ENCODE measurements around the gene ULK1.

Gene ULK1

GRCh38 chr12:131894313-131894860 lies at the start of gene ULK1:
TSS of gene ULK1 (plus strand) at chr12:131894622. CDS start at chr12:131895002, 380 bp downstream.
- peak; percentile 54 for DNase-seq

GRCh38 chr12:131844656-131845055 lies 49.8 kb upstream of the ULK1 start:
- no peak for DNase-seq

- DNase-seq: no peak
Observed at GRCh38 chr12:131845121-131845520, 49.3 kb upstream of the ULK1 start.

GRCh38 chr12:131847456-131847855 lies 47.0 kb upstream of the ULK1 start:
- no peak for DNase-seq

DNA sequence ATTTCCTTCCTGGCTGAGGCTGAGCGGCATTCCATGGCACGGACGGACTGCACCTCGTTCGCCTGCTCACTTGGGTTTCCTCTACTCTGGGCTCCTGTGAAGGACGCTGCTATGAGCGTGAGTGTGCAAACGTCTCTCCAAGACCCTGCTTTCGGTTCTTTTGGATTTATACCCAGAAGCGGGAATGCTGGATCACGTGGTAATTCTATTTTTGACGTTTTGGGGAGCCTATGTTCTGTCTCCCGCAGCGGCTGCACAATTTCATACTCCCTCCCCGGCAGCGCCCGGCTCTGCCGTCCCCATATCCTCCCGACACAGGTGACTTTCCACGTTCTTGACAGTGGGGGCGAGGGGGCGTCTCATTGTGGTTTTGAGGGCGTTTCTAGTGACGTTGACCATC lies 45.7 kb upstream of the ULK1 start:
- DNase-seq: no peak

- DNase-seq: no peak
Observed at GRCh38 chr12:131849700-131850553, 44.5 kb upstream of the ULK1 start.

DNA sequence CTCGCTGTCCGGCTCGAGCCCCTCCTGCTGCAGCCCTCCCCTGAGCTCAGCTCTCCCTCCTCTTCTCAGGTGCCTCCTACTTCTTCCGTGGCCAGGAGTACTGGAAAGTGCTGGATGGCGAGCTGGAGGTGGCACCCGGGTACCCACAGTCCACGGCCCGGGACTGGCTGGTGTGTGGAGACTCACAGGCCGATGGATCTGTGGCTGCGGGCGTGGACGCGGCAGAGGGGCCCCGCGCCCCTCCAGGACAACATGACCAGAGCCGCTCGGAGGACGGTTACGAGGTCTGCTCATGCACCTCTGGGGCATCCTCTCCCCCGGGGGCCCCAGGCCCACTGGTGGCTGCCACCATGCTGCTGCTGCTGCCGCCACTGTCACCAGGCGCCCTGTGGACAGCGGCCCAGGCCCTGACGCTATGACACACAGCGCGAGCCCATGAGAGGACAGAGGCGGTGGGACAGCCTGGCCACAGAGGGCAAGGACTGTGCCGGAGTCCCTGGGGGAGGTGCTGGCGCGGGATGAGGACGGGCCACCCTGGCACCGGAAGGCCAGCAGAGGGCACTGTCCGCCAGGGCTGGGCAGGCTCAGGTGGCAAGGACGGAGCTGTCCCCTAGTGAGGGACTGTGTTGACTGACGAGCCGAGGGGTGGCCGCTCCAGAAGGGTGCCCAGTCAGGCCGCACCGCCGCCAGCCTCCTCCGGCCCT lies 43.4 kb upstream of the ULK1 start:
- DNase-seq: no peak

DNA sequence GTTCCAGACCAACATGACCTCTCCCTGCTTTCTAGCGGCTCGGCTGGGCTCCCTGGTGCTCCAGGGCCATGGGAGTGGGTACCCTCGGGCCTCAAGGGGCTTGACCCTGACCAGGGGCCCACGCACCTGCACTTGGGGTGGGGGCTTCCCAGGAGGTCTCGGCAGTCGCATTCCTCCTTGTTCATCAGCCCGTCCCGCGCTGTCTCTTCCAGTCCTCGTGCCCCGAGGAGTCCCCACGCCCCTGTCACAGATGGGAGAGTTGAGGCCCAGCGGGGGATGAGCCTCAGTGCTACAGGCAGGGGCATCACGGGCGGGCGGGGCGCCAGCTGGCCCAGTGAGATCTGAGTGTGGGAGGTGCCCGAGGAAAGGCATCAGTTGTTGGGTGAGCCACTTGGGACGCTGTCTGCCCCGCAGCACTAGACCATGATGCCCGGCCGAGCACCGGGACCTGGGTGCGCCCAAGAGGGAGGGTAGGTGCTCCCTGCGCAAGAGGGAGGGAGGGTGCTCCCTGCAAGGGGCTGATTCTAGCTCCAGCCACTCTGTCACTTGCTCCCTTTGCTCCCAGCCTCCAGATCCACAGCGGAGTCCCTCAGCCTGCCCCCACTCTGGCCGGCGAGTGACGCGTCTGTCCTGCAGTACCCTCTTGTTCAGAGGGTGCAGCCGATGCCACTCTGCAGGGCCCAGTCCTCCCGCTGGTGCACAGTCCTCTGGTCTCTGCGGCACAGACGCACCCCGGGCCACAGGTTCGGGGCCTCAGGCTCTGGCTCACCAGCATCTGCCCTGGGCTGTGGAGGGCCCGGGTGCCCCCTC lies 42.5 kb upstream of the ULK1 start:
- DNase-seq: no peak

DNA sequence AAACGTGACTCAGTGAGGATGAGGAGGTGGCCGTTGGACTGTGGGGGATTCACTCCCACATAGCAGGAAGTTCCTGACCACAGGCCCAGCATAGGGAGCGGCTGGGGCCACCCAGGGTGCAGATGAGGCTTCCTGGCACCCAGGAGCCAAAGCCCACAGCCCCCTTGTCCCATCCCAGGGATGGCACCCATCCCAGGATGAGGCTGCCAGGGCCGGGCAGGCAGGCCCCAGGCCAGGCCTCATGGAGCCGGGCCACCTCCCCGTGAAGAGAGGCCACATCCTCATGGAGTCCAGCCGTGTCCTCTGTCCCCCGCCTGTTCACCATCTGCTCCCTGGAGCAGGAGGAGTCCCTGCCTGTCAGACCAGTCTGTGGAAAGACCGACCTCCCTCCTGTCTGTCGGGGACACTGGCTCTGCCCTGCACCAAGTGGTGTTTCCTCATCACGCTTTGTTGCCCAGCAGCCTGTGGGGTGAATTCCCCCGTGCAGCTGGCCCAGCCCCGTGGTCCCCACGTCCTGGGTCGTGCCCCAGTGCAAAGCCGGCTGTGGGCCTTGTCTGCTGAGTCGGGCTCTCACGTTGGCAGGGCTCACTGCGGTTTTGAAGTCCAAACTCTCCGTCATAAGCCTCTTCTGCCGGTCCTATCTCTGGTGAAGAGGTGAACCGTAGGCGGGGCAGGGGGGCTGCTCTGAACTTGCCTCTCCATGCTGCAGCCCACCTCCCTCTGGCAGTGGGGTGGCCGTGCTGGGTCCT lies 41.7 kb upstream of the ULK1 start:
- no peak for DNase-seq

DNA sequence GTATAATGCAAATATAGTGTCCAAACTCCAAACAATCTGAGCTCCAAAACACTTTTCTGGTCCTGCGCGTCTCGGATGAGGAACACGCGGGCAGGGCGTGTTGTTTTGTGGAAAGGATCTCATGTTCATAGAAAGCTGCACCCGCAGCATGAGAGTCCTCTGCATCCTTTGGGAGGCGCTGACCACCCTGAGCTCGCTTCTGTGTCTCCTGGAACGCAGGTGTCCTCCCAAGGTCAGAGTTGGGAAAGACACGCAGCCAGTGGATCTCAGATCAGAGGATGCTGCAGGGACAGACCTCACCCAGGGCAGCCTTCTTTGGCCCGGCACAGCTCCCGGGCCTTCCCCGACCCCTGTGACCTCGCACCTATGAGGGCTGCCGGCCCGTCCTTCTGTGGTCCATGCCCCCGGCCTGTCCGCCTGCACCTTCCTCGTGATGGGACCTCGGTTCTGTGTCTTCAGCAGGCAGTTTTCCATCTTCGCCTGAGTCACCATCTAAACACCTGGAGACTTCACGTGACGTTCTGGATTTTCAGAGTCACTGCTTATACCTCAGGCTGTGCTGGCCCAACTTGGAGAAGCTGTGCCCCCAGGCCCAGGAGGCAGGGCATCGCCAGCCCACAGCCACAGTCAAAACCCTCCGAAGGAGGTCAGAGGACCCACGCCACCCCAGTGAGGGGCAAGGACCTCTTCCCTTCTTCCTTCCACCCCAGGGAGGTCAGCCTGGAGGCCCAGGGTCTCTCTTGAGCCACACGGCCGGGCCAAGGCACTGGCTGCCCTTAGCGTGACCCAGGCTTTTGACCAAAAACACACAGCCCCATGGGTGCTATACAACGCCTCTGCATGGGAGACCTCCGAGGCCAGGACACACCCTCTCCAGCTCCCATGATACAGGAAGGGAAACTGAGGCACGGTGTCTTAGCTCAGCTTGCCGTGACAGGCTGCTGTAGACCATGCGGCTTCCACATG lies 40.3 kb upstream of the ULK1 start:
- no peak for DNase-seq

DNA sequence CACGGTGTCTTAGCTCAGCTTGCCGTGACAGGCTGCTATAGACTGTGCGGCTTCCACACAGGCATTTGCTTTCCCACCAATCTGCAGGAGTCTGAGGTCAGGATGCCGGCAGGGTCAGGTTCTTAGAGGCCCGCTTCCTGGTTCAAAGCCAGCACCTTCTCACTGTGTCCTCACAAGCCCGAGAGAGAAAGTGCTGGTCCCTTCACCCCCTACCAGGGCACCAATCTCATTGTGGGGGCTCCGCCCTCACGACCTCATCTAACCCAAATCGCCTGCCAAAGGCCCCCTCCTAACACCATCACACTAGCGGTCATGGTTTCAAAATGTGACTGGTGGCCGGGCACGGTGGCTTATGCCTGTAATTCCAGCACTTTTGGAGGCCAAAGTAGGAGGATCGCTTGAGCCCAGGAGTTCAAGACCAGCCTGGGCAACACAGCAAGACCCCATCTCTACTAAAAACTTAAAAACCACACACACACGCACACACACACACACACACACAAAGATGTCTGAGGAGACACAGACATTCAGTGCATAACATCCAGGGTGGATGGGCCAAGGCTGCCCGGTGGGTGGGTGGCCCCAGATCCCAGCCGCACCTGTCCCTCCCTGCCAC lies 39.5 kb upstream of the ULK1 start:
- no peak for DNase-seq

- no peak for DNase-seq
Observed at GRCh38 chr12:131855521-131856142, 38.8 kb upstream of the ULK1 start.

DNA sequence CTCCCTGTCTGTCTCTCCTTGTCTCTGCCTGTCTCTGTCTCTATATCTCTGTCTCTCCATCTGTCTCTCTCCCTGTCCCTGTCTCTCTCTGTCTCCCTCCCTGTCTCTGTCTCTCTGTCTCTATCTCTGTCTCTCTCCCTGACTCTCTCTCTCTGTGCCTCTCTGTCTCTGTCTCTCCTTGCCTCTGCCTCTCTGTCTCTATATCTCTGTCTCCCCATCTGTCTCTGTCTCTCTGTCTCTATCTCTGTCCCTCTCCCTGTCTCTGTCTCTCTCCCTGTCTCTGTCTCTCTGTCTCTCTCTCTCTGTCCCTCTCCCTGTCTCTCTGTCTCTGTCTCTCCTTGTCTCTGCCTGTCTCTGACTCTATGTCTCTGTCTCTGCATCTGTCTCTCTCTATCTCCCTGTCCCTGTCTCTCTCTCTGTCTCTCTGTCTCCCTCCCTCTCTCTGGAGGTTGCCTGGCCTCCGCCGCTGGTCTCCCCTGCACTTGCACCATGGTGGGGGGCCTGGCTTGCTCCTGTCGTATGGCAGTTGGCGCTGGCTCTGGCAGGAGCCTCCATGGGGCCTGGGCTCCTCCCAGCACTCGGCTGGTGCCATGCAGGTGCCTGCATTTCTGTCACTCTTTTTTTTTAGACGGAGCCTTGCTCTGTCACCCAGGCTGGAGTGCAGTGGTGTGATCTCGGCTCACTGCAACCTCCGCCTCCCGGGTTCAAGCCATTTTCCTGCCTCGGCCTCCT lies 37.9 kb upstream of the ULK1 start:
- DNase-seq: no peak

DNA sequence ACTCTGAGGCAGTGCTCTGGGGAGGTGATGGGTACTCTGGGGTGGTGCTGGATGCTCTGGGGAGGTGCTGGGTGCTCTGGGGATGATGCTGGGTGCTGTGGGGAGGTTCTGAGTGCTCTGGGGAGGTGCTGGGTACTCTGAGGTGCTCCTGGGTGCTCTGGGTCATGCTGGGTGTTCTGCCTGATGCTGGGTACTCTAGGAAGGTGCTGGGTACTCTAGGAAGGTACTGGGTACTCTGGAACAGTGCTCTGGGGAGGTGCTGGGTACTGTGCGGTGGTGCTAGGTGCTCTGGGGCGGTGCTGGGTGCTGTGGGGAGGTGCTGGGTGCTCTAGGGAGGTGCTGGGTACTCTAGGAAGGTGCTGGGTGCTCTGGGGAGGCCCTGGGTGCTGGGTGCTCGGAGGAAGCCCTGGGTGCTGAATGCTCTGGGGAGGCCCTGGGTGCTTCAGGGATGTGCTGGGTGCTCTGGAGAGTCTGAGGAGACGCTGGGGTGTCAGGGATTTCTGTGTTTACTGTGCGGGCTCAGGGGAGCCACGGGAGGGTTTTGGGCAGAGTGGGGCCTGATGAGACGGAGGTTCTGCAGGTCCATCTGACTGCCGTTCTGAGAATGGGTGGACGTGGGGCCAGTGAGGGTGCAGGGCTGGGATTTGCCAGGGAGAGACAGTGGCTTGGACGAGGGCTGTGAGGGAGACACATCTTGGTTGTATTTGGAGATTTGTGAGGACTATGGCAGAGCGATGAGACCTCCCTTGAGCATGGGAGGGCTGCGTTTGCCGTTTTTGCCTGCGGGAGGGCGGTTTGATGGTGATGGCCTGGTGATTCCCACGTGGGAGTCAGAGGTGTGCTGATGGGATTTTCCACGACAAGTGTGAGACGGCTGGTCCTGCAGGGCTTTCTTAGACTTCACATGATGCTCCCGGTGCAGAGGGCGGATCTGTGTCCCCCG lies 36.2 kb upstream of the ULK1 start:
- DNase-seq: no peak

DNA sequence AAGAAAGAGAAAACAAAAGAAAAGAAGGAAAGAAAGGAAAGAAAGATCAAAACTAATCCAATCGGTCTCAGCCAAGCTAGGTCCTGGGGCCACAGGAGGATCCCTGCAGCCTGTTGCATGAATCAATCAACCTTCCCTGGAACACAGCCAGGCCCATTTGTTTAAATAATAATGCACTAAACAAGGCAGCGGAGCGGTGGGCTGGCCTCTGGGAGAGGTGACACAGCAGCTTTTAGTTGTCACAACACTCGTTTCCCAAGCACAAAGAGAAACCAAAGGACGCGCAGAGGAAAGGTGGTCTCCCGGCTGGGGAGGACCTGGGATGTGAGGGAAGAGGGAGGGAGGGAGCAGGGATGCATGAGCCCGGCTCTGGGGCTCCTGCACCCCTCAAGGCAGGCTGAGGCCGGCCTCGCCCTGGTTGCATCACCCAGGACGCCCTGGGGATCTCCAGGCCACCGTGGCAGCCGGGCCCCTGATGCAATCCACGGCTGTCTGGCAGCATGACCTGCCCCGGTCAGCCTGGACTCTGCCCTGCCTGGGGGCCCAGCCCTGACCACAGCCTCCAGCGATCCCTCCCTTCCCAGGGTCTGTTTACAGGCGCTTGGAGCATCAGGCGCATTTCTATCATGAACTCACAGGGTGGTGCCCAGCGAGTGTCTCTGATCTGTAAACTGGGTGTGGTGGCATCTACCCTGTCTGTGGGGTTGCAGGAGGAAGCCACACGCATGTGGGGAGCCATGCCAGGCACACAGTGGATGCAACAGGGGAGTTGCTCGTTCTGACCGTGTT lies 33.8 kb upstream of the ULK1 start:
- no peak for DNase-seq

DNA sequence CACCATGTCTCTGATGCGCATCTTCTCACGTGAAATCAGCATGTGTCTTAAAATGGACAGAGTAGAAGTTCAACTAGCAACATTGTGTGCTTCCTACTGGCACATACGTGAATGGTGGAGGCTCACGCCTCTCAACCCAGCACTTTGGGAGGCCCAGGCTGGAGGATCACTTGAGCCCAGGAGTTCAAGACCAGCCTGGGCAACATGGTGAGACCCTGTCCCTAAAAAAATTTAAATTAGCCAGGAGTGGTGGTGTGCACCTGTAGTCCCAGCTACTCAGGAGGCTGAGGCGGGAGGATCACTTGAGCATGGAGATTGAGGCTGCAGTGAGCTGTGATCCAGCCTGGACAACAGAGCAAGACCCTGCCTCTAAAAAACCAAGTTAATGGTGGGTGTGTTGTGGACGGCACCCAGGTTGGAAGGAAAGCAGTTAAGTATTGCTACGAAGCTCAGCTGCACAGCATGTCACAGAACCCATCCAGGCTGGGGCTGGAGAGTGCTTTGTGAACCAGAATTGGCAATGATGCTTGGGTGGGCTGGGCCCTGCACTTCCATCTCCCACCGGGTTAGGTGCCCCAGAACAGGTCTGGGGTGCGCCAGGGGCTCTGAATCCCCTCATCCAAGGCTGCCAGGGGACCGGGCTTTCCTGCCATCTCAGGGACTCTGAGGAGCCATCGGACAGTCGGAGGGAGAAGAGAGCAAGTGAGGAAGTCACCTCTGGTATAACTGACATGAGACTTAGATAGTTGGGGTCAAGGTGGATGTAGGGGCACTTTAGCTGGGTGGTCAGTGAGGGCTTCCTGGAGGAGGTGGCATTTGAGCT lies 33.0 kb upstream of the ULK1 start:
- DNase-seq: no peak

DNA sequence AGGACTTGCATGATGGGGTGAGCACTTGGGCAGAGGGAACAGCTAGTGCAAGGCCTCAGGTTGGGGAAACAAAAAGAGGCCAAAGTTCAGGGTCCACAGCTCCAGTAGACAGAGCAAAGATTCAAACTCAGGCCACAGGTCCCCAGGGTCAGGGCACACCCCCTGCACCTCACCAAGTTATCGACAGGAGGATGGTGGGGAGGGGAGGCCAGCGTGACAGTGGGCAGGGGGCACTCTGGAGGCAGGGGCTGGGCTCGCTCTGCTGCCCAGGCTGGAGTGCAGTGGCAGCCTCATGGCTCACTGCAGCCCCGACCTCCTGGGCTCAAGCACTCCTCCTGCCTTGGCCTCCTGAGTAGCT lies 32.4 kb upstream of the ULK1 start:
- DNase-seq: no peak
